ENCODE results near the gene TREML4.

DNA sequence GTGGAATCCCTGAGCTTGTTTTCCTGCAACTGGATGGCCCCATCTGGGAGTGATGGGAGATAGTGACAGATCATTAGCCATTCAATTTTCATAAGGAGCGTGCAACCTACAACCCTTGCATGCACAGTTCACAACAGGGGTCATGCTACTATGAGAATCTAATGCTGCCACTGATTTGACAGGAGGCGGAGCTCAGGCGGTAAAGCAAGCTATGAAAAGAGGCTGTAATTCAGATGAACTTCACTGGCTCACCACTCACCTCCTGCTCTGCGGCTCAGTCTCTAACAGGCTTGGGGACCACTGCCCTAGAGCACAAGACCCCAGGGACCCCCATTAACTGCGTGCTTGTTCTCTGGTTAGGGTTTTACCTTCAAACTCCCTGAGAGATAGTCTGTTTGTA, 12.4 kb upstream of the TREML4 start:
- no peak for TF ChIP-seq YY1 (IDR thresholded peaks at IDR 0.05; ENCODE audit: insufficient read depth, insufficient read length)
- TF ChIP-seq ZNF274 (IDR thresholded peaks at IDR 0.05; ENCODE audit: low read depth, low read length): no peak
